Measurements from ENCODE around the gene FOXO3. TPM values are rescaled to one million over a fixed set of nuclear protein-coding genes. Genes with fewer than 3 reads are reported as not detected.

Gene FOXO3
- total and polyA plus RNA-seq, 8 donors = 50.0 to 71.1 (median 63.1) TPM

- H3K4me1 ChIP-seq = peaks cover 8 to 65% of the 10 kb centered on the region in 2 donors
- DNase-seq = no peak
- no peaks in the 10 kb centered on the region for H3K9me3 ChIP-seq
- no peak for ATAC-seq
- H3K27ac ChIP-seq = no peak overlapping the region
- no peaks in the 10 kb centered on the region for H3K27me3 ChIP-seq
- intact Hi-C loops (cut with DNase I) = no loop called here
- no peak for TF ChIP-seq CTCF (IDR thresholded peaks at IDR 0.05)
- H3K36me3 ChIP-seq = peaks cover 0 to 9% of the 10 kb centered on the region in 2 donors
- no peak overlapping the region for H3K4me3 ChIP-seq
These were observed 111.1 kb downstream of the FOXO3 start for GRCh38 chr6:108671790-108672189.

- peaks cover 5 to 74% of the 10 kb centered on the region in 2 donors for H3K4me1 ChIP-seq
- intact Hi-C loops (cut with DNase I) = no loop called here
- H3K9me3 ChIP-seq = no peaks in the 10 kb centered on the region
- TF ChIP-seq CTCF (IDR thresholded peaks at IDR 0.05) = no peak
- DNase-seq (no peak), ATAC-seq (no peak)
- no peaks in the 10 kb centered on the region for H3K27me3 ChIP-seq
- peak overlapping the region in 1 of 2 donors; percentile 10 for H3K27ac ChIP-seq
- peaks cover 0 to 9% of the 10 kb centered on the region in 2 donors for H3K36me3 ChIP-seq
- H3K4me3 ChIP-seq = no peak overlapping the region
These were observed 111.9 kb downstream of the FOXO3 start for GRCh38 chr6:108672641-108673040.

- H3K9me3 ChIP-seq = no peaks in the 10 kb centered on the region
- H3K4me3 ChIP-seq = no peak overlapping the region
- DNase-seq (no peak), ATAC-seq (no peak)
- peaks cover 0 to 9% of the 10 kb centered on the region in 2 donors for H3K36me3 ChIP-seq
- peak overlapping the region in 1 of 2 donors; percentile 10 for H3K27ac ChIP-seq
- no peak for TF ChIP-seq CTCF (IDR thresholded peaks at IDR 0.05)
- H3K27me3 ChIP-seq = no peaks in the 10 kb centered on the region
- peaks cover 9 to 79% of the 10 kb centered on the region in 2 donors for H3K4me1 ChIP-seq
- intact Hi-C loops (cut with DNase I) = no loop called here
These were observed 112.4 kb downstream of the FOXO3 start for GRCh38 chr6:108673153-108673552.

GRCh38 chr6:108673602-108674001, 112.9 kb downstream of the FOXO3 start:
- H3K4me3 ChIP-seq = no peak overlapping the region
- H3K27ac ChIP-seq = no peak overlapping the region
- TF ChIP-seq CTCF (IDR thresholded peaks at IDR 0.05) = no peak
- H3K9me3 ChIP-seq = no peaks in the 10 kb centered on the region
- H3K36me3 ChIP-seq = peaks cover 0 to 6% of the 10 kb centered on the region in 2 donors
- no peak for DNase-seq
- H3K27me3 ChIP-seq = no peaks in the 10 kb centered on the region
- H3K4me1 ChIP-seq = peaks cover 11 to 80% of the 10 kb centered on the region in 2 donors
- ATAC-seq = no peak
- intact Hi-C loops (cut with DNase I) = no loop called here

GRCh38 chr6:108675226-108676200, 114.8 kb downstream of the FOXO3 start:
- Histone ChIP-seq H3K4me1 (peaks cover 11 to 72% of the 10 kb centered on the region in 2 donors), H3K4me3 (no peak overlapping the region), H3K36me3 (no peaks in the 10 kb centered on the region), H3K27ac (peak overlapping the region in 1 of 2 donors; percentile 48), H3K27me3 (no peaks in the 10 kb centered on the region), H3K9me3 (no peaks in the 10 kb centered on the region)
- no peak for DNase-seq
- no peak for ATAC-seq
- no peak for TF ChIP-seq CTCF (IDR thresholded peaks at IDR 0.05)
- intact Hi-C loops (cut with DNase I) = no loop called here

Data from left lung (tissue), 10 donors.